T-helper 1 cell (primary cell): ENCODE data around the gene MYT1.

Experiments used
- DNase-seq, 5 donors: peaks; one replicate each; pipeline ENCODE4 v3.0.0-alpha.2; 2012 to 2020

Gene MYT1

GRCh38 chr20:64193058-64193457 lies 28.8 kb downstream of the MYT1 start:
- DNase-seq, result no peak

GRCh38 chr20:64194269-64194668 lies 30.0 kb downstream of the MYT1 start:
- no peak for DNase-seq

DNA sequence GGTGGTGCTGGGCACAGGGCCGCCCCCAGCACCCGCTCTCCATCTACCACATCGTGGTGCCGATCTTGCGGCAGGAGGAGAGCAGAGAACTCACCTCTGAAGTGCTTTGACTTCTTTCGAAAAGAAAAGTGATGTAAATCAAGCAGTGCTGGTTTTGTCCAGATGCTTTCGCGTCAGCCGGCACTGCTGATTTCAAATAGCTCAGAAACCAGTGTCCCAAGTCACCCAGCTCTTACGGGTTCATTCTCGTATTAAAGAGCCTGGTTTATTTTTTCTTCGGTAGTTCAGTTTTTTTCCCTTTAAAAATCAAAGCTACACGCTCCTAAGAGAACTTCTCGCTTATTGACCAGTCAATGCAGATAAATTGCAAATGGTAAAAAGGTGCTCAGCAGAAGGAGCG lies 32.1 kb downstream of the MYT1 start:
- DNase-seq, result no peak

GRCh38 chr20:64196847-64197306 lies 32.6 kb downstream of the MYT1 start:
- DNase-seq, result no peak

DNA sequence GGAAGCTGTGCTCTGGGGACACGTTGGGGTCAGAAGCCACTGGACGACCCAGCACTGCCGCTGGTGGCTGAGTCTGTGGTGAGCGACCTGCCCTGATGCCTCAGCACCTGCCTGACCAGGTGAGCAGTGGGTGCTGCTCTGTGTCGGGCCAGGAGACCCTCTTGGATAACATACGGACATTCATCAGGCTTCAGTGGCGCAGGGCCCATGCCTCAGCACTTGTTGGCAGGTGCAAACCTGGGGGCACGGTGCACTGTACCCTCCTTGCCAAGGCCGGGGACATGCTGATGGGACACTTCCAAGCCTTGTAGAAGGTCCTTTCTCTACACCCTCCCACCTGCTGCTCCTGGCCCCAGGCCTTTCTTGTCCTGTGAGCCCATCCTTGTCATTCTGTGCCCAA lies 34.1 kb downstream of the MYT1 start:
- no peak for DNase-seq

GRCh38 chr20:64199395-64199794 lies 35.1 kb downstream of the MYT1 start:
- no peak for DNase-seq

DNA sequence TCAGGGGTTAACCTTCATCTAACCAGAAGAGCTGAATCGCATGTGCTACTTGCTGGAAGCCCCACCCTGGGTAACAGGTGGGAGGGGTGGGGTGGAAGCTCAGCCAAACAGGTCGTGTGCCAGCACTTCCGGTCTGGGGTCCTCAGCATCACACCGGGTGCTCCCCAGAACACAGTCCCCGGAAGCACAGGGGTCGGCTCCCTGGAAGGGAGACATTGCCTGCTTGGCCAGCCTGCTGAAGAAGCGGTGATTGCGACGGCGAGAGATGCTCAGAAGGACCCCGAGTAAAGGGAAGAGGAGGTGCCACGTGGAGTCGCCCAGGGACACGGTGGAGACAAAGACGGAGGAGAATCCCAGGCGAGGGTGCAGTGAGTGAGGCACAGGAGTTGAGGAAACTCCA lies 36.5 kb downstream of the MYT1 start:
- DNase-seq, result no peak

DNA sequence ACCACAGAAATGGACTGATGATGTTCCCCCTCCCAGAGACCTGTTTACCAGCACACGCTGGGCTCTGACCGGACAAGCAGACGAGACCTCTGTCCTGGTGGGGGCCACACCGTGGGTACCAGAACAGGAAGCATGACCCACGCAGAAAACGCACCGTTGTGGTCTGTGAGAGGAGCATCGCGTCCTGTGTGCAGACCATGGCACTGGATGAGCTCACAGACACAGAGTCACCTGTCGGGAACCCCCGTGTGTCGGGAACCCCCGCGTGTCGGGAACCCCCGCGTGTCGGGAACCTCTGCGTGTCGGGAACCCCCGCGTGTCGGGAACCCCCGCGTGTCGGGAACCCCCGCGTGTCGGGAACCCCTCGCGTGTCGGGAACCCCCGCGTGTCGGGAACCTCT lies 37.4 kb downstream of the MYT1 start:
- no peak for DNase-seq

DNA sequence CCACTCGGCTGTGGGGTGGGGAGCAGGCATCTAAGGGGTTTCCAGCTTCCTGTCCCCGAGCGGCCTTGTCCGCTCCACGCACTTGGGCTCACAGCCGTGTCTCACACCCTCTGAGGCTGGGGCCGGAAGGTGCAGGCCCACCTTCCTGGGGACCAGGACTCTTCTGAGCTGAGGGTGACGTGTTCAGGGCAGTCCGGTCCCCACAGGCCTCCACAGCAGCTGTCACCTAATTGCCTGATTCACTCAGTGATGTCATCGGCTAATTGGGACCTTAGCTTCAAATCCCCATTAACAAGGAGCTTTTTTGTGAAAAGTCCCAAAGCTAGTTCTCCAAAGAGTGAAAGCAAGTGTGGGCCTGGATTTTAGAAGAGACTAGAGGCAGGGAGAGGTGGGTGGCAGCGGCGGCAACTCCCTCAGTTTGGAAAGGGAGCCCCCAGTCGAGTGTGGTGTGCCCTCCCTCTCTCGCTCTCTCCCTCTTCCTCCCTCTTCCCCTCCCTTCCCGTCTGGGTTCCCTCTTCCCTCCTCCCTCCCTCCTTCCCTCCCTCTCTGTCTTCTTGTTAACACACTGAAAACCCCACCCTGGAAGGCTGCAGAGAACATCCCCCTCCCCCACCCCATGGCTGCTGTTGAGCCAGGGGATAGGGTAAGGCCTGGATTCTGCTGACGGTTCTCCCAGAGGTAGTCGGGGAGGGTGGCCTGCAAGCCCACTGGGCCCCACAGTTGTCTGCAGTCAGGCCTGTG lies 39.0 kb downstream of the MYT1 start:
- no peak for DNase-seq

- DNase-seq, result no peak
Measured at GRCh38 chr20:64205611-64206026, 41.4 kb downstream of the MYT1 start.

GRCh38 chr20:64206614-64207013 lies 42.4 kb downstream of the MYT1 start:
- no peak for DNase-seq

- no peak for DNase-seq
Measured at GRCh38 chr20:64207641-64208590, 43.7 kb downstream of the MYT1 start.

DNA sequence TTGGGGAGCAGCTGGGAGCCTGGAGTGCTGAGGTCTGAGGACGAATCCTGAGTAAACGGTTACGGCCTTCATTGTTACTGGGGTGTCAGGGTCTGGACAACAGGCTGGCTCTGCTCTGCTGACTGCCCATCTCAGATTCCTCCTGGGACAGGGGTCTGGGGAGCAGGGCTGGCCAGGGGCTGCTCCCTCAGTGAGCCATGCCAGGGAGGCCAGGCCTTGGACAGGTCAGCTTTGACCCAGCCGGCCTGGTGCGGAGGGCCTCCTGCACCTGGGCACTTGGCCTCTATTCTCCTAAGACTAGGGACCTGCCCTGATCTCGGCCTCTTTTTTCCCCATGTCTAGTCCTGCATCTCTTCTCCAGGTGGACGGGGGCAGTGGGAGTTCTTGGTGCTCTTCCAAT lies 44.9 kb downstream of the MYT1 start:
- no peak for DNase-seq

GRCh38 chr20:64210656-64211369 lies 46.6 kb downstream of the MYT1 start:
- no peak for DNase-seq

- no peak for DNase-seq
Measured at GRCh38 chr20:64211874-64212658, 47.8 kb downstream of the MYT1 start.

DNA sequence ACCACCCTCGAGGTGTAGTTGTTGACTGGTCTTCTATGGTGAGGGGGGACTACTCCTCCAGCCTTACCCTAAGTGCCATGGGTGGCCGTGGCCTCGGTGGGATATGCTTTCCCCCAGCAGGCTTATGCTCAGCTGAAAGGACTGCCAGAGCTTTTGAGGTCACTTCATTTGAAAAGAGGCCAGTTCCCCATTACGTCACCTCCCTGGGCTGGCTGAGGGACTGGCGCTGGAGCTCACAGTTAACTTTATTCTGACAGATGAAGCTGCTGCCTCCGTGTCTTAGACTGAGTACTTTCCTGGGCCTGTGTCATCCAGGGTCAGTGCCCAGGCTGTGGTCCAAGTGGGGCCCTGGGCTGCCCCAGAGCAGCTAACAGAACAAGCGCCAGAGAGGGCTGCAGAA lies 48.5 kb downstream of the MYT1 start:
- no peak for DNase-seq

GRCh38 chr20:64214113-64214512 lies 49.9 kb downstream of the MYT1 start:
- DNase-seq, result no peak

DNA sequence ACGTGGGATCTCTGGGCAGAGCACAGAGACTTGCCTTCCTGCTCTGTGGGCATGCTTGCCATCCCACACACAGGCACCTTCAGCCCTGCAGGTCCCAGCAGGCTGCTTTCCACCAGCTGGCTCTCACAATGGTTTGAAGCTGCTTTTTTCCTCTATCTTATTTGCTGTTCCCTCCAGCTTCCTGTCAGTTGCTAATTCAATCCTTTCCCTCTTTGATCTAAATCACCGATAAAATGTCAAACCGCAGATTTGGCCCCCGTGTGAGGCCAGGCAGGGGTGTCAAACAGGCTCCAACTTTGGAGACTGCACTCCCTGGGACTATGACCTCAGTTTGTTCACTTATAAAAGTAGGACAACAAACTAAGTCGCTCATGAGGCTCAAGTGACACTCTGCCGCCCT lies 50.7 kb downstream of the MYT1 start:
- DNase-seq, result no peak

- no peak for DNase-seq
Measured at GRCh38 chr20:64216036-64216435, 51.8 kb downstream of the MYT1 start.

GRCh38 chr20:64216910-64217309 lies 52.7 kb downstream of the MYT1 start:
- DNase-seq, result no peak

DNA sequence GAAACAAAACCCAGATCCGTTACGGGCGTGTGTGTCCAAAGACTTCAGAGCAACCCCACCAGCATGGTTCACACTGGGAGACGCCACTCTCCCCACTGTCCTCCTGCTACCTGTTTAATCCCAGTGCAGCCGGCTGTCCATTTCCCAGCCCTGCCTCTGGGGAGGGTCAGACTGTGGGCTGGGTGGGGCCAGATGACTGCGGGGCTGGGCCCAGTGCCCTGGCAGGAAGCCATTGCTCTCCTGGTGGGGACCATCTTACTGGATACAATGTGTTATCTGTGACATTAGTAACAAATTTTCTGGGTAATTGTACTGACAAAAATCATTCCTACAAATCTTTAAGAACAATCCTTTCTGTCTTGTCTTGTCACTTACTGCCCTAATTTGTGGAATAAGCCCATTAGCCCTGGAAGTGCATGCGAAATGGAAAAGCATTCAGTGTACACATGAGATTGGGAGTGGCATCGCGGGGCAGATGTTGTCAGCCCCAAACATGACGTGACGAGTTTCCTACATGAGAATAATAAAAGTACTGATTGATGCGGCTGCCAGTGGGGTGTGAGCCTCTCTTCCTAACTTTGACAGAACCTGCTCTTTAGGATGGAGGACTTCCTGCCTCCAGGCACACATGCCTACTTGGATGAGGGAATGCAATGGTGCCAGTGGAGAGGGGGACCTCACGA lies 53.4 kb downstream of the MYT1 start:
- no peak for DNase-seq

DNA sequence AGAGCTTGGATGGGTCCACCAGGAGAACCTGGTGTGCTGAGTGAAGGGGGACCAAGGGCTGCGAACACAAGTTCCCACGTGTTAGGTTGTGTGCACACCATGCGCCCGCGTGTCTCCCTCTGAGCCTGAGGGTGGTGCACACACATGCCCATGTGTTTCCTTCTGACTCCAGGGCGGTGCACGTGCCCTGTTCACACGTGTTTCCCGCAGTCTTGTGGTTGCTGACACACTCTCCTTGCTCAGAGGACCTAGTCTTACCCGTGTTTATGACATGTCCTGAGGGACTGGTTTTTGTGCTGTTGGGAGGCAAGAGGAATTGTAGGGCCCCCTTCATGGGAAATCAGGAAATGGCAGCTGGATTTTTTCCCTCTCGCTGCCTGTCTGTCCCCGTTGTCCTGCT lies 55.0 kb downstream of the MYT1 start:
- DNase-seq, result no peak
